Adrenal gland (tissue), 5 donors: Measurements from ENCODE around the gene CMTM3.

ENCODE experiments used
- CTCF ChIP-seq, 6 experiments: fragments of 450-650 bp in 4 of 6; fragments of 200-600 bp in 2 of 6; sonication (generic) in 1 of 6; IDR thresholded peaks; 1 replicate in 5 of 6; 2 replicates in 1 of 6; pipeline versions ENCODE4 v1.5.1 to v1.8.0; 2016 to 2021; ENCODE audit warnings: antibody characterized with exemption in 6 of 6, mild to moderate bottlenecking in 2 of 6, moderate library complexity in 1 of 6
- POLR2A ChIP-seq, 2 donors: fragments of 450-650 bp; IDR thresholded peaks; one replicate each; pipeline ENCODE4 v1.6.1; 2017; ENCODE audit warnings: antibody characterized with exemption in 2 of 2, mild to moderate bottlenecking in 2 of 2, moderate library complexity in 1 of 2
- donor health status: DM: no; HTN: no; CAD: no.

GRCh38 chr16:66640724-66641314, 36.3 kb downstream of the CMTM3 start:
- TF ChIP-seq POLR2A (IDR thresholded peaks at IDR 0.05), result no peak
- TF ChIP-seq CTCF (IDR thresholded peaks at IDR 0.05), result no peak
